Measurements from ENCODE around the gene LRRC8B. TPM values are rescaled to one million over a fixed set of nuclear protein-coding genes. Genes with fewer than 3 reads are reported as not detected.

LRRC8B gene
- total RNA-seq (10 to 100 TPM in 4 of 5 experiments, 1 to 10 TPM in 1; 8.8 to 23.0 (median 17.1) TPM), polyA plus RNA-seq (10 to 100 TPM; 15.7 to 16.2 TPM), total RNA-seq (34.2 reads per million, percentile 63 among the genes with 10 or more reads in this experiment)

- CTCF ChIA-PET = interaction anchor here (0.9 to 1.6 kb wide), 2 partner anchors 84 to 98 kb away, joined by 3 to 4 read pairs; no protein-coding TSS in a partner anchor
- no peaks in the 10 kb centered on the region for H3K27me3 Mint-ChIP-seq
- H3K4me3 Mint-ChIP-seq = peak within 1 kb of the TSS in 1 of 10 donors; percentile 76
- H3K9me3 Mint-ChIP-seq = peaks cover 0 to 4% (median 0%) of the 10 kb centered on the region in 11 donors
- POLR2A ChIA-PET = interaction anchor here (0.6 to 3.4 kb wide), 17 partner anchors 9 to 301 kb away, joined by 3 to 75 read pairs (median 3); partner anchors contain the start of gene LRRC8C
- ATAC-seq (peak; percentile 94), DNase-seq (peak; percentile 80 to 91 (median 86))
- H3K9me3 ChIP-seq (ENCODE audit: control insufficient read depth in 2 of 3, low read length in 3 of 3) = no peaks in the 10 kb centered on the region
- intact Hi-C loops (cut with micrococcal nuclease) = loop anchor here (1.0 to 10.0 kb wide), 17 partner anchors 33 to 840 kb away; partner anchors contain the start of genes GBP2 (in 1 of the 2), GBP5 (in 1 of the 2), GTF2B (in 1 of the 2) and KYAT3 (in 1 of the 2)
- peaks cover 0 to 4% (median 0%) of the 10 kb centered on the region in 3 experiments for H3K36me3 ChIP-seq (ENCODE audit: control insufficient read depth in 2 of 3, insufficient read depth in 3 of 3, low read length in 3 of 3)
- peaks cover 7 to 34% of the 10 kb centered on the region in 2 donors for H3K4me1 ChIP-seq (ENCODE audit: control insufficient read depth in 2 of 2, insufficient read depth in 2 of 2, low read length in 2 of 2)
- peak within 1 kb of the TSS; percentile 93 for H3K4me3 ChIP-seq (ENCODE audit: low read length)
- peaks cover 0 to 10% (median 0%) of the 10 kb centered on the region in 5 donors for H3K36me3 Mint-ChIP-seq
- no peaks in the 10 kb centered on the region for H3K27me3 ChIP-seq (ENCODE audit: control insufficient read depth in 2 of 2, insufficient read depth in 2 of 2, low read length in 2 of 2)
- peak within 1 kb of the TSS in 8 of 9 donors; percentile 89 to 97 (median 94) for H3K27ac Mint-ChIP-seq
- peak within 1 kb of the TSS; percentile 92 for H3K27ac ChIP-seq (ENCODE audit: low read depth, low read length)
- peaks cover 11 to 31% (median 21%) of the 10 kb centered on the region in 7 donors for H3K4me1 Mint-ChIP-seq
These were observed at the start of gene LRRC8B for GRCh38 chr1:89524369-89525168. Gene LRRC8B, plus strand, starts transcription at chr1:89524829. Its CDS starts 57,822 bp downstream, at chr1:89582651.

GRCh38 chr1:89475269-89475668 lies 49.4 kb upstream of the LRRC8B start:
- no peak overlapping the region for H3K4me3 Mint-ChIP-seq
- CTCF ChIA-PET = no interaction called here
- no peaks in the 10 kb centered on the region for H3K27me3 ChIP-seq (ENCODE audit: control insufficient read depth in 2 of 2, insufficient read depth in 2 of 2, low read length in 2 of 2)

GRCh38 chr1:89476072-89476471 lies 48.6 kb upstream of the LRRC8B start:
- H3K27me3 ChIP-seq (ENCODE audit: control insufficient read depth in 2 of 2, insufficient read depth in 2 of 2, low read length in 2 of 2) = no peaks in the 10 kb centered on the region
- H3K9me3 Mint-ChIP-seq = peaks cover 5 to 36% (median 22%) of the 10 kb centered on the region in 11 donors
- DNase-seq = no peak
- peaks cover 0 to 44% (median 7%) of the 10 kb centered on the region in 5 donors for H3K27me3 Mint-ChIP-seq
- ATAC-seq = no peak
- ChIA-PET POLR2A (no interaction called here), CTCF (no interaction called here)
- no peak overlapping the region for H3K4me3 ChIP-seq (ENCODE audit: low read length)
- H3K4me3 Mint-ChIP-seq = peak overlapping the region in 1 of 10 donors; percentile 1
- H3K36me3 Mint-ChIP-seq = peaks cover 4 to 35% (median 8%) of the 10 kb centered on the region in 5 donors
- intact Hi-C loops (cut with micrococcal nuclease) = no loop called here
- no peaks in the 10 kb centered on the region for H3K4me1 ChIP-seq (ENCODE audit: control insufficient read depth in 2 of 2, insufficient read depth in 2 of 2, low read length in 2 of 2)
- H3K4me1 Mint-ChIP-seq = peaks cover 0 to 11% (median 7%) of the 10 kb centered on the region in 7 donors
- H3K27ac ChIP-seq (ENCODE audit: low read depth, low read length) = no peak overlapping the region
- peaks cover 0 to 12% (median 0%) of the 10 kb centered on the region in 3 experiments for H3K9me3 ChIP-seq (ENCODE audit: control insufficient read depth in 2 of 3, low read length in 3 of 3)
- peak overlapping the region in 1 of 9 donors; percentile 22 for H3K27ac Mint-ChIP-seq
- H3K36me3 ChIP-seq (ENCODE audit: control insufficient read depth in 2 of 3, insufficient read depth in 3 of 3, low read length in 3 of 3) = no peaks in the 10 kb centered on the region

More at GRCh38 chr1:89475269-89475668, 49.4 kb upstream of the LRRC8B start:
- POLR2A ChIA-PET = interaction anchor here (0.5 kb wide), 1 partner anchor 186 kb away, joined by 3 read pairs; no protein-coding TSS in a partner anchor
- no peak overlapping the region for H3K27ac ChIP-seq (ENCODE audit: low read depth, low read length)
- H3K4me1 ChIP-seq (ENCODE audit: control insufficient read depth in 2 of 2, insufficient read depth in 2 of 2, low read length in 2 of 2) = no peaks in the 10 kb centered on the region
- peaks cover 0 to 48% (median 9%) of the 10 kb centered on the region in 5 donors for H3K27me3 Mint-ChIP-seq
- ATAC-seq = no peak
- H3K9me3 Mint-ChIP-seq = peaks cover 5 to 35% (median 22%) of the 10 kb centered on the region in 11 donors
- H3K9me3 ChIP-seq (ENCODE audit: control insufficient read depth in 2 of 3, low read length in 3 of 3) = peaks cover 0 to 4% (median 0%) of the 10 kb centered on the region in 3 experiments
- no peak overlapping the region for H3K4me3 ChIP-seq (ENCODE audit: low read length)
- H3K36me3 Mint-ChIP-seq = peaks cover 4 to 32% (median 8%) of the 10 kb centered on the region in 5 donors
- peak overlapping the region in 1 of 9 donors; percentile 39 for H3K27ac Mint-ChIP-seq
- intact Hi-C loops (cut with micrococcal nuclease) = no loop called here
- DNase-seq = no peak
- H3K36me3 ChIP-seq (ENCODE audit: control insufficient read depth in 2 of 3, insufficient read depth in 3 of 3, low read length in 3 of 3) = no peaks in the 10 kb centered on the region
- H3K4me1 Mint-ChIP-seq = peaks cover 0 to 11% (median 7%) of the 10 kb centered on the region in 7 donors

GRCh38 chr1:89483010-89483756 lies 41.4 kb upstream of the LRRC8B start:
- Histone ChIP-seq H3K4me3 (ENCODE audit: low read length) (no peak overlapping the region), H3K4me1 (ENCODE audit: control insufficient read depth in 2 of 2, insufficient read depth in 2 of 2, low read length in 2 of 2) (no peaks in the 10 kb centered on the region), H3K27me3 (ENCODE audit: control insufficient read depth in 2 of 2, insufficient read depth in 2 of 2, low read length in 2 of 2) (no peaks in the 10 kb centered on the region), H3K9me3 (ENCODE audit: control insufficient read depth in 2 of 3, low read length in 3 of 3) (peaks cover 0 to 12% (median 0%) of the 10 kb centered on the region in 3 experiments), H3K36me3 (ENCODE audit: control insufficient read depth in 2 of 3, insufficient read depth in 3 of 3, low read length in 3 of 3) (no peaks in the 10 kb centered on the region), H3K27ac (ENCODE audit: low read depth, low read length) (no peak overlapping the region)
- Mint-ChIP-seq H3K27ac (no peak overlapping the region), H3K9me3 (peaks cover 0 to 23% (median 4%) of the 10 kb centered on the region in 11 donors), H3K4me1 (peaks cover 0 to 18% (median 9%) of the 10 kb centered on the region in 7 donors), H3K4me3 (no peak overlapping the region), H3K36me3 (peaks cover 0 to 22% (median 0%) of the 10 kb centered on the region in 5 donors), H3K27me3 (peaks cover 0 to 5% (median 0%) of the 10 kb centered on the region in 5 donors)
- intact Hi-C loops (cut with micrococcal nuclease) = loop anchor here (1.0 to 2.0 kb wide), 13 partner anchors 41 to 512 kb away; partner anchors contain the start of genes LRRC8B (in 2 of the 2) and ZNF326 (in 1 of the 2)
- CTCF ChIA-PET = interaction anchor here (0.7 to 5.3 kb wide), 19 partner anchors 14 to 318 kb away, joined by 3 to 83 read pairs (median 4); no protein-coding TSS in a partner anchor
- POLR2A ChIA-PET = interaction anchor here (0.6 to 1.4 kb wide), 4 partner anchors 126 to 529 kb away, joined by 3 to 10 read pairs (median 4); no protein-coding TSS in a partner anchor
- ATAC-seq (peak; percentile 97), DNase-seq (peak; percentile 37 to 77 (median 67))

GRCh38 chr1:89483757-89484077 lies 40.9 kb upstream of the LRRC8B start:
- Mint-ChIP-seq H3K4me3 (no peak overlapping the region), H3K4me1 (peaks cover 3 to 23% (median 14%) of the 10 kb centered on the region in 7 donors)
- intact Hi-C loops (cut with micrococcal nuclease) = loop anchor here (1.0 to 2.0 kb wide), 13 partner anchors 41 to 511 kb away; partner anchors contain the start of genes LRRC8B (in 2 of the 2) and ZNF326 (in 1 of the 2)

More at GRCh38 chr1:89483757-89484077, 40.9 kb upstream of the LRRC8B start:
- Mint-ChIP-seq H3K27ac (no peak overlapping the region), H3K9me3 (peaks cover 0 to 19% (median 4%) of the 10 kb centered on the region in 11 donors), H3K36me3 (peaks cover 0 to 19% (median 0%) of the 10 kb centered on the region in 5 donors), H3K27me3 (peaks cover 0 to 5% (median 0%) of the 10 kb centered on the region in 5 donors)
- H3K4me3 ChIP-seq (ENCODE audit: low read length) = no peak overlapping the region
- no peaks in the 10 kb centered on the region for H3K27me3 ChIP-seq (ENCODE audit: control insufficient read depth in 2 of 2, insufficient read depth in 2 of 2, low read length in 2 of 2)
- no peak overlapping the region for H3K27ac ChIP-seq (ENCODE audit: low read depth, low read length)
- ATAC-seq (no peak), DNase-seq (no peak)
- H3K36me3 ChIP-seq (ENCODE audit: control insufficient read depth in 2 of 3, insufficient read depth in 3 of 3, low read length in 3 of 3) = no peaks in the 10 kb centered on the region
- no peaks in the 10 kb centered on the region for H3K4me1 ChIP-seq (ENCODE audit: control insufficient read depth in 2 of 2, insufficient read depth in 2 of 2, low read length in 2 of 2)
- ChIA-PET CTCF (interaction anchor here (0.7 to 5.3 kb wide), 16 partner anchors 25 to 318 kb away, joined by 3 to 83 read pairs (median 4); no protein-coding TSS in a partner anchor), POLR2A (interaction anchor here (0.6 to 1.4 kb wide), 4 partner anchors 126 to 529 kb away, joined by 3 to 10 read pairs (median 3); no protein-coding TSS in a partner anchor)
- peaks cover 0 to 12% (median 0%) of the 10 kb centered on the region in 3 experiments for H3K9me3 ChIP-seq (ENCODE audit: control insufficient read depth in 2 of 3, low read length in 3 of 3)

Data from naive thymus-derived CD4-positive, alpha-beta T cell (primary cell).